HG02885 (cell line): ENCODE data around the gene DERL3.

ENCODE experiments used
- ATAC-seq: cut with Tn5 transposase; IDR thresholded peaks from one replicate; pipeline ENCODE4 v1.9.1; 2021; ENCODE audit warnings: mild to moderate bottlenecking; ENCODE audit not compliant: unreplicated experiment, poor library complexity

The DERL3 gene

DNA sequence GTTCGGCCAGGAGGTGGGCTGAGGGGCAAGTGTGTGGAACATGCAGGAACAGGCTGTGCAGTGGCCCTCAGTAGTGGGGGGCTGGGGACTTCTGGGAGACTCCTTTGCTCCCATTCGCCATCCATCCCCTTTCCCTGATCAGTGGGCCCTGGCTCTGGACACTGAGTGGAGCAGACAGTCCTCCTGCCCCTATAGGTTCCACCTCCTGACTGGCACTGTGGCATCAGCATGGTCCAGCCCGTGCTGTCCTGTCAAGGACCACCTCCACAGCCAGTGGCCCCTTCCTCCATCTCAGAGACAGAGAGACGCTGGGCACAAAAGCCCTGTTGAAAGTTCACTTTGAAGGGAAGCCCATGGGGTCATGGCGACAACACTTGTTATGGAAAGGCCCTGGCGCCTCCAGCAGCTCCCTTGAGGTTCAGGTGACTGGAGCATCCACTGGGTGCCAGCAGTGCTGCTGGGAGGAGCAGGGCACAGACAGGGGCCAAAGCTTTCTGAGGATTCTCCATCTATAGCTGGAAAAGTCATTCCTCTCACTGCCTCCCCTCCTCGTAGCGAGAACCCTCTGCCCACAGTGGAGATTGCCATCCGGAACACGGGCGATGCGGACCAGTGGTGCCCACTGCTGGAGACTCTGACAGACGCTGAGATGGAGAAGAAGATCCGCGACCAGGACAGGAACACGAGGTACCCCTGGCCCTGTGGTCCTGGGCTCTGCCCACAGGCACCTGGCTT lies 5.6 kb downstream of the DERL3 start:
- ATAC-seq: no peak

DNA sequence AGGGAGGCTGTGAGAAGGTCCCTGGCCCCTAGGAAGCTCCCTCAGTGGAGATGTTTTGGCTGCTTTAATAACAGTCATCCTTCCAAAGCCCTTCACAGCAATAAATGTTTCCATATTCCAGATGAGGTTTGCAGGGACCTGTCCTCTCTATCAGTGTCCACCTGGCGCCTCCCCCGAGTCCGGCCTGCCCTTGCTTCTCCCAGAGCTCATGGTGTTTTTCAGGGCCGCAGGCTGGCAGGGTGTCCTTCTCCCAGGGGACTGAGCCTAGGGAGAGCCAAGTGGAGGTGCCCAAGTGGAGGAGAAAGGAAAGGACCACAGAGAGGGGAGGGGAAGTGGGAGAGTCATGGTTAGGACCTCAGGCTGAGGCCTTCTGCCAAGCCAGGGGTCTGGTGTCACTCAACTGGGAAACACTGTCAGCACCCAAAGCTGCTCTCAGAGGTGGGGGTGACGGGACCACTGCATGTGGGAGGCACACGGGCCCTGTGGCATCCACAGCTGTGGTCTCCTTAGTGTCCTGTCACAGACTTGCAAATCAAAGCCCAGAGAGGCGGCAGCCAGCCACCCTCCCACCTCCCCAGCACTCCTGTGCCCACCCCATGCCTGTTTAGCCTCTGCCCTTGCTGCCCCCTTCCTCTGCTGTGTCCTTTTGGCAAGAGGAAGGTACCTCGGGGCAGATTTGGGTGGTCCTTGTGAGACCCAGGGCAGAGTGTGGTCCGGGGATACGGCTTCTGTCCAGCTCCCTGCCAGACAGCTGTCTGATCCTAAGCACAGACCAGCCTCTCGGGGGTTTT lies 6.4 kb downstream of the DERL3 start:
- ATAC-seq: no peak

DNA sequence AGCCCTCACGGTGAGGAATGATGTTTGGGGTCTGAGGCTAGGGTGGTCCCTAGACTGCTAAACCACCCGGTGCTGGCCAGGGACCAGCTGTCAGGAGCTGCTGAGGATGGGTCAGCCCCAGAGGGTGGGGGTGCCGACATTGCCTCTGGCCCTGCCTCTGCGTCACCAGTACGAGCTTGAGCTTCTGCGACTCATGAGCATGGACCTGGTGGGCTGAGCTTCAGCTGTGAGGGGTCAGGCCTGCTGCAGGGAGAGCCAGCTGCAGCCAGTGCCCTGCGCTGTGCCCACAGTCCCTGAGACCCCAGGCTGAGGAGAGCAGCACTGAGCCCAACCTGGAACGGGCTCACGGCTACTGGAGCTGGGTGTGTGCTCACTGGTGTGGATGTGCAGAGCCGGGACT lies 7.0 kb downstream of the DERL3 start:
- ATAC-seq: no peak

DNA sequence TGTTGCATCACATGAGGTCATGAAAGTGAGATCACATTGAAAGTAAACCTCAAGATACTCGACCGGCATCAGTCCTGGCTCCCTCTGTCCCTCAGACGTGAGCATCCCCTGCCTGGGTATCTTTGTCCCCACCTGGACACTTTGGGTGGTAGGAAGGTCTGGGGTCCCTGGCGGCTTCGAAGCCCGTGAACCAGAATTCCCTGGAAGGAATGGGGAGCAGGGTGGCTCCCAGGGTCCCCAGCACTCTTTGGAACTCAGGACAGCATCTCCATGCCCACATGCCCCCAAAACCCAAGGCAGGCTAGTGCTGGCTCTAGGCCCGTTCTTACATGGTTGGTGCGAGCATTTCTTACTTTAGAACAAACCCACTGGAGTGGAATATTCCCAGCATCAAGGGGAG lies 7.5 kb downstream of the DERL3 start:
- ATAC-seq: no peak

DNA sequence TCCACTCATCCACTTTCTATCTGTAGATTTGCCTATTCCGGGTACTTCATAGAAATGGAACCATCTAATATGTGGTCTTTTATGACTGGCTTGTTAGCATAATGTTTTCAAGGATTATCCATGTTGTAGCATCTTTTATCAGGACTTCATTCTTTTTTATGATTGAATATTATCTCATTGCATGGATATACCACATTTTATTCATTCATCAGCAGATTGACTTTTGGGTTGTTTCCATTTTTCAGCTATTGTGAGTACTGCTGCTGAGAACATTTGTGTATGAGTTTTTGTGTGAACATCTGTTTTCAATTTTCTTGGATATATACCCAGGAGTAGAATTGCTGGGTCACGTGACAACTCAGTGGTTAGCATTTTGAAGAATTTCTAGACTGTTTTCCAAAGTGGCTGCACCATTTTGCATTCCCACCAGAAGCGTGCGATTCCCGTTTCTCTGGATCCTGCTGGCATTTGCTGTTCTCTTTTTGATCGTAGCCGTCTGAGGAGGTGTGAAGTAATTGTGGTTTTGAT lies 8.9 kb downstream of the DERL3 start:
- no peak for ATAC-seq

DNA sequence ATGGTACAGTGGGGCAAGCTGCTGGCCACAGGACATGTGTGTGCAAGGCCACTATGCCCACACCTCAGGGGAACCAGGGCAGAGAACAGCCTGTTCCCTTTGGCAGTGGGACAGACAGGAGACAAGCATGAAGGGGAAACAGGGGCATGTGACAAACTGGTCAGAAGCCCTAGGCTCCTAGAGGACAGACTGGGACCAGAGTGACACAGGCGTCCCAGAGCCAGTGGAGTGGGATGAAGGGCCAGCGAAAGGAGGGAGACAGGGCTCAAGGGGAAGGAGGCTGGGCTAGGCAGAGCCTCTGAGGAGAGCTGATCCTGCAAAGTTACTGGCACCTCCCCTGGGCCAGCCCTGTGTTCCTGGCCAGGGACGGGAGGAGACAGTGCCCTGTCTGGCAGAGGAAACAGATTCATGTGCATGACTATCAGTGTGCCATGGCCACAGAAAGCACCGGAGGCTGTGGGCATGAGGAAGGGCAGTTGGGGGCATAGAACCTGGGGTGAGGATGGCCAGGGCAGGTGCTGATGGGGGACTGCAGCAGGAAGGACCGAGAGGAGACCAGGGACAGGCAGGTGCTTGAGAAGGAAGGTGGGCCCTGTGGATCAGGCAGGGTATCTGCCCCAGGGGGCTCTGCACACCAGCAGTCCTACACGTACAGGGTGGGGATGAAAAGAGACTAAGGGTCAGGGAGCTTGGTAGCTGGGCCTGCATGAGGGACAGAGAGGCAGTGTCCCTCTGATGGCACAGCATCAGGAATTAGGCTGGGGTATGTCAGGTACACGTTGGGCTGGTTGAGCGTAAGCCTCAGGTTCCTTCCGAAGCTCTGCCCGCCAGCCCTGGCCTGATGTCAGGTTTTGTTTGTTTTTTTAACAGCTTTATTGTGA lies 9.8 kb downstream of the DERL3 start:
- no peak for ATAC-seq

DNA sequence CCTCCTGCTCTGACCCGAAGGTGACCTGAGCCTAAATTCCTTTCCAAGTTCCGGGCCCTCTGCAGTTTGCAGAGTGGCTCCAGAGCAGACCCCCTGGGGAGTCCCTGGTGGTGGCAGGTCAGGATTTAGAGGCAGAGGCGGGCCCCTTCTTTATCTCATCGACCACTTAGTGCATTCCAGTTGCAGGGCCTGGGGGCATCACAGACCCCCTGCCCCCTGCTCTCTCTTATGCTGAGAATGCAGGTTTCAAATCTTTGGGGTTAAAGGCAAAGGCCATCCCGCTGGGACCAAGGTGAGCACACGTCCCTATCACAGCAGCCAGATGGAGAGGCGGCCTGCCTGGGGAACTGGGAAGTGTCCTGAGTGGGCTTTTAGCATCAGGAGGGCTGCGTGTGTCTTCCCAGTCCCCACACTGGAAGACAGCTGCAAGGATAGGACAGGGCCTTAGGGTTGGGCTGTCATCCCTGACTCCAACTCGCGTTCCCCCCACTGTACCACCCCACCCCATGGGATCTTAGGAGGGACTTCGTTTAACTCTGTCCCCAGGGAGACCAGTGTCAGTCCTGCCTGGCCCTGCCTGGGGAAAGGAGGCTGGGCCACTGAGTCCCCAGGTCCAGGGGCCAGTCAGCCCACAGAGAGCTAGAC lies 11.3 kb downstream of the DERL3 start:
- ATAC-seq: no peak

DNA sequence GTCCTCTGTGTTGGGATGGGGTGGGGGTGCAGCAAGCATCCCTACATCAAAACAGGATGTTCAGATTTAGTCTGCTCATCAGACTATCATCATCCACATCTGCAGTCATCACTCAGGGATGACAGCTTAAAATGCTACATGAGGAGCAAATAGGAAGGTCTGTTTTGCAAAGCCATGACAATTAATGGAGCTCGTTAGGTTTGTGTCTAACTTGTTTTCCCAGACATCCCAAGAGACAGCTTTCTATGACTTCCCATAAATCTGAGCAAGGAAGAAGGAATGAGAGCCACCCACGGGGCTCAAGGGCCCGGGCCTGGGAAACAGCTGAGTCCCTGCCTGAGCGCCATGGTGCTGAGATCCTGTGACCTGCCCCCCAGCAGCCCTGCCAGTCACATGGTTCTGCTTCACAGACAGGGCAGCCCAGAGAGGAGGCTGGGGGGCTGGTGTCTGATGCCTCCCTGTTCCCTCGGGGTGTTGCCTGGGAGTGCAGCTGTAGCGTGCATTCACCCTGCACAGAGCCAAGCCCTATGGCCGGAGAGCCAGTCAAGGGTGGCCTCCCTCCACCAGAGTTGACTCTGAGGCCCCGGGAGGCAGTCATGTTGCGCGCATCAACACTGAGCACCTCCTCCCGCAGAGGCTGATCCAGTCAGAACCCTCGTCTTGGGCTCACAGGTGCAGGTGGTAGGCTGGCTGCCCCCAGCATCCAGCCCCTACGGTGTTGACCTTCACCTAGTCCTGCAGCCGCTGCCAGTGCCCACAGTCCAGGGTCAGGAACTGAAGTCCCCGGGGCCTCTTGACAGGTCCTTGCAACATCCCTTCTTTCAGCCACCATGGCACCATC lies 12.1 kb downstream of the DERL3 start:
- no peak for ATAC-seq

DNA sequence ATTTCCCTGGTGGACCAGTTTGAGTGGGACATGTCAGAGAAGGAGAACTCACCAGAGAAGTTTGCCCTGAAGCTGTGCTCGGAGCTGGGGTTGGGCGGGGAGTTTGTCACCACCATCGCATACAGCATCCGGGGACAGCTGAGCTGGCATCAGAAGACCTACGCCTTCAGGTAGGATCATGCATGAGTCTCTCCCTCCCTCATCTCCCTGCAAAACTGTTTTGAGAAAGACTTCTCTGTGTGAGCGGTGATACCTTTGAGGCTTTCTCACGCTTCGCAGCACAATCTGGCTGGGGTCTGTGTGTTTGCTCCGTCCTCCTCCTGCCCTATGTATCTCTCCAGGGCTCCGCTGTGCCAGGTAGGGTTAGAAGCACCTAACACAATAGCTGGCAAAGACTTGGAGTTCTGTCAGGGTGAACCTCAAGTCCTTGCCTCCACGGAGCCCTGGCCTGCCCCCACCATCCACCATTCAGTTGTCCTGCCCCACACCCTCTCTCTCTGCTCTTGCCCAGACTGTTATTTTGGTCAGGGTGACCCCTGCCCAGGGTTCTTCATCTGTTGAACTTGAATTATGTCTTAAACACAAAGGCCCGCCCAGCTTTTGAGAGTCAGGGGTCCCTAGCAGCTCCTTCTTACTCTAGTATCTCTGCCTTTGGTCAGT lies 13.4 kb downstream of the DERL3 start:
- ATAC-seq: no peak

DNA sequence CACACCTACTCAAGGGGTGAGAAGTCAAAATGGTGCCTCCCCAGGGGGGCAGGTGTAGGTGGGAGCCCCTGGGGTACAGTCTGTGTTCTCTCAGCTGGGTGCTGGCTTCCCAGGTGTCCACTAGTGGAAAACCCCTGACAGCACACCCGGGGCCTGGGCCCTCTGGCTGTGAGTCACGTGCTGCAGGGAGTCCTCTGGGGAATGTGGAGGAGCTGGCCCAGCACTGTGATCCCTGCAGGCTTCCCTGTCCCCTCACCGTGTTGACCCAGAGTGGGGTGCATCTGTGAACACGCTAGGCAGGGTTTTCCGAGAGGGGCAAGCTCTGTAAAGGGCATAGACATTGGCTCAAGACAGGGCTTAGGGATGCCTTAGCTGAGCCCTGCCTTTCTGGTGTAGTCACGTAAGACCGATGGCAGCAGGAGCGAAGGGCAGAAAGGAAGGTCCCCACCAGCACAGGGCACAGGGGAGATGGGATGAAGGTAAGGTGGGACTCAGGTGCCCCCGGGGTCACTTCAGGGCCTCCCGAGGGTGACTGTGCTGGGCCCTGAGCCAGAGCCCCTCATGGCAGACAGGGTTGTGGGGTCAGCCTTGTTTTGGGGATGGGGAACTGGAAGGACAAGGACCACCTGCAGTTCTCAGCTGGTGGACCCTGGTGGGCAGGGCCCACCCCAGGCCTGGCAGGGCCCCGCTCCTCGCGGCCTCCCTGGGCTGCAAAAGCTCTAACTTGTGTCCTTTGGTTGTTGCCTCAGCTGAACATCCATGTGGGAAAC lies 14.1 kb downstream of the DERL3 start:
- no peak for ATAC-seq

DNA sequence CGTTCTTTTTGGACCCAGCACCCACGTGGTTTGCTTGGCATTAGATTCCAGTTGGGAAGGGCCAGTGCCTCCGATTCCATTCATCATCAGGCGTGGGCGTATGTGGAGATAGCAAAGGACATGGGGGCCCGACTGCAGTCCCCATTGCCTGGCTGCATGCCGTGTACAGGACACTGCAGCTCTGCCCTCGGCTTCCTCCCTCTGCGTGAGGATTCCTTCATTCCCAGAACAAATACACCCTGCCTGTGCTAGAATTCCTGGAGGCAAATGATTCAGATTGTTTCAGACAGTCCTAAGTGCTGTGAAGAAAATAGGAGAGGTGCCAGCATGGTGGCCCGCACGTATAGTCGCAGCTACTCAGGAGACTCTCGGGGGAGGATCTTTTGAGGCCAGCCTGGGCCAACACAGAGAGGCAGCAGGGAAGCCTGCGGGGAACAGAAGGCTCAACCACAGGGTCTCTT lies 15.4 kb downstream of the DERL3 start:
- no peak for ATAC-seq

DNA sequence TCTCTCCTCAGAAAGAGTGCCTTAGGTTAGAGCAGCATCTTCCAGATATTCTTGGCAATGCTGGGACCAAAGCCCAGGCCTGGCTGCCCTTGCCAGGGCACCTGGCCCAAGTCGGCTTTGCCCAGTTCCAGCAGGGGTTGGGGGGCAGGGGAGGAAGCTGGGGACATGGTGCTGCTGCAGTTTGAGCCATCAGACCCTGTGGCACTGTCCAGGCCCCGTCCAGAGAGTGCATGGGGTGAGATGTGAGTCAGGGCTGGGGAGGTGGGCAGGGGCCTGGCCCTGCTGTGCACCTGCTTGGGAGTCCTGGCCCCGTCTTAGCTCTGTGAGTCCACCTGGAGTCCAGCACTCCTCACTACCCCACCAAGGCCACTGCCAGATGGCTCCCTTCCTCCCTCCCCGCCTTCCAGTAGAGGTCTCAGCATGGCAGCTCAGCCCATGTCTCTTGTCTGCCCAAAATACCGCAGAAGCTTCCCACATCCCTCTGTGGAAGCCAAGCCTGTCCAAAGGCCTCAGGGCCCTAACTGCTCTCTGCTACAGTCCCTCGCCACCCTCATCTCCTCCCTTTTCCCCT lies 16.6 kb downstream of the DERL3 start:
- no peak for ATAC-seq

DNA sequence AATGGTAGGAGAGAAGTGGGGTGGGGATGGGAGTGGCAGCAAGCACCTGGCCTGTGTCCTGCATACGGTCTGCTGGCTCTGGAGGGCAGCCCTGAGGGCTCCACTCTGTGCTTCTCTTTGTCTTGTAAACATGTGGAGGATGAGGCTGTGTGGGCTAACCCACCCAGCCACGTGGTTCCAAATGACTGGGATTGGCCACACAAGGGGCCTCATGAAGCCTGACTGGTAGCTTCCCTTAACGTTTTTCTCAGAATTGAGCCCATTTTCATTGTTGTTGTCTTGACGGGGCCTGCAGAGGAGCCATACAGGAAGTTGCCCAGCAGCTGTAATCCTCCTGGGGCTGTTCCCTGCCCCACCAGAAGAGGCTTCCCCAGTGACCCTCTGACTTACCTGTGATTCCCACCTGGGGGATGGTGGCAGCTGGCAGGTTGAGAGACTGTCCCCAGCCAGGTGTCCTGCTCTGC lies 18.0 kb downstream of the DERL3 start:
- ATAC-seq: no peak

DNA sequence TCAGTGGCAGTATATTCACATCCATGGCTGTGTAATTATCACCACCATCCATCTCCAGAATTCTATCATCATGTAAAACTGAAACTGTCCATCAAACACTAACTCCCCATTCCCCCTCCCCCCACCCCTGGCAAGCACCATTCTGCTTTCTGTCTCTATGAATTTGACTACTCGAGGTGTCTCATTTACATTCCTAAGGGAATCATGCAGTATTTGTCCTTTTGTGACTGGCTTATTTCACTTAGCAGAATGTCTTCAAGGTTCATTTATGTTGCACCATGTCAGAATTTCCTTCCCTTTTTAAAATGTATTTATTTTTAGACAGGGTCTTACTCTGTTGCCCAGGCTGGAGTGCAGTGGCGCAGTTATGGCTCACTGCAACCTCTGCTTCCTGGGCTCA lies 20.3 kb downstream of the DERL3 start:
- ATAC-seq: no peak

DNA sequence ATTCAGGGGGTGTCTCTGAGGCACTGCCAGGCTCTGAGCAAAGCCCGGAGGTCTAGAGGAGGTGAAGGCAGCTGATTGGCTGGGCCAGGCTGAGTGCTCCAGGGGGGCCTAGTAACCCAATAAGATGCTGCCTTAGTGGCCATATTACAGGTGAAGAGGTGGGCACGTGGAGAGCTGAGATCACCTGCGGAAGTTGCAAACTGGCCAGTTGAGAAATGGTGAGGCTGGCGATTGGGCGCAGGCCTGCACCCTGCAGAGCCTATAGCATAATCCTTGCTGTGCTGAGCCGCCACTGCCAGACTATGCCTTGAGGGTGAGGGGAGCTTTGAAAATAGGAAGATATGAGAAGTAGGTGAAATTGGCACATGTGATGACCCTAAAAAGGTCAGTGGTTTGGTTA lies 21.7 kb downstream of the DERL3 start:
- ATAC-seq: no peak

DNA sequence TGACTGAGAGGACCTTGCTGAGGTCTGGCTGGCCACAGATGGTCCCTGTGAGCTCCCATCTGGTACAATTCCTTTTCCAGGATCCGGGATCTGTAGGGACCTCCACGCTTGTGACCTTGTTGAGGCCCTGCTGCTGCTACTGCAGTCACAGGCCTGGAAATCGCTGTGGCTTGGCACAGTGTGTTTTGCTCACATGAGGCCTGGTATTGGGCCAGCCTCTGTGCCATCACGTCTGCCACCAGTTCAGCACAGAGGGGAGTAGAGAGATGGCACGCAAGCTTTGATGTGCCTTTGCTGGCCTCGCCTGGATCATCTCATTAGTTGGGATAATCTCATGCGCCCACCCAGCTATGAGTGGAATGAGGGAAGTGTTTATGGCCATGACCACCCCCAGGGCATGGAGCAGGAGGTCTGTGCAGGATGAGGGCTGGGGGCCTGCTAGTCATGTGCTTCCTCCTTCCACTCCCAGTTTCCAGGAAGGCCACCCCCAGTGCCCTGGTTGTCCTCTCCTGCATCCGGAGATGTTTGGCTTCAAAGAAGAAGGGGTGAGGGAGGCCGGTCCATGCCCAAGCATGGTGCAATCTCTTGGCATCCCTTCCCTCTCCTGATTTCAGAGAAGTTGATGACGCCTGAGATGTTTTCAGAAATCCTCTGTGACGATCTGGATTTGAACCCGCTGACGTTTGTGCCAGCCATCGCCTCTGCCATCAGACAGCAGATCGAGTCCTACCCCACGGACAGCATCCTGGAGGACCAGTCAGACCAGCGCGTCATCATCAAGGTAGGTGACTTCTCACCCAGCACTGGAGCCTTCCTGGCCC lies 22.4 kb downstream of the DERL3 start:
- no peak for ATAC-seq
